Nephron (organoid): ENCODE results near the gene SPN.
A peak's percentile ranks its signal among the peaks of the same experiment; 100 is the strongest.

ENCODE experiments used
- H3K27ac Mint-ChIP-seq, 3 experiments: 2 replicates each; pipeline ENCODE4 v1.8.0; 2020; ENCODE audit warnings: mixed read lengths in 3 of 3, mild to moderate bottlenecking in 2 of 3, moderate library complexity in 1 of 3
- H3K27me3 Mint-ChIP-seq: 2 replicates; pipeline ENCODE4 v1.8.0; 2021; ENCODE audit warnings: low read depth, mild to moderate bottlenecking, moderate library complexity, mixed read lengths
- H3K36me3 Mint-ChIP-seq: 2 replicates; pipeline ENCODE4 v1.8.0; 2020; ENCODE audit warnings: low read depth, mixed read lengths
- H3K4me1 Mint-ChIP-seq: 2 replicates; pipeline ENCODE4 v1.8.0; 2020; ENCODE audit warnings: mixed read lengths
- H3K4me3 Mint-ChIP-seq, 3 experiments: 2 replicates each; pipeline ENCODE4 v1.8.0; 2020; ENCODE audit warnings: mild to moderate bottlenecking in 3 of 3, mixed read lengths in 3 of 3, moderate library complexity in 2 of 3
- H3K9me3 Mint-ChIP-seq: 2 replicates; pipeline ENCODE4 v1.8.0; 2020; ENCODE audit warnings: mixed read lengths
- CTCF ChIP-seq, 3 experiments: fragments of 200-600 bp; sonication (generic); IDR thresholded peaks; one replicate each; pipeline ENCODE4 v1.5.0; 2021; ENCODE audit warnings: antibody characterized with exemption in 3 of 3; ENCODE audit not compliant: unreplicated experiment in 3 of 3

SPN gene

GRCh38 chr16:29656688-29657523 lies 6.1 kb upstream of the SPN start:
- Mint-ChIP-seq H3K4me3 (no peak overlapping the region), H3K4me1 (peaks cover 3% of the 10 kb centered on the region), H3K36me3 (no peaks in the 10 kb centered on the region), H3K9me3 (no peaks in the 10 kb centered on the region), H3K27ac (peak overlapping the region in 1 of 3 experiments; percentile 9), H3K27me3 (no peaks in the 10 kb centered on the region)
- no peak for TF ChIP-seq CTCF (IDR thresholded peaks at IDR 0.05; ENCODE audit: unreplicated experiment in 3 of 3)

- H3K4me1 Mint-ChIP-seq: no peaks in the 10 kb centered on the region
- H3K27ac Mint-ChIP-seq: peak overlapping the region in 1 of 3 experiments; percentile 1
- no peaks in the 10 kb centered on the region for H3K9me3 Mint-ChIP-seq
- no peak overlapping the region for H3K4me3 Mint-ChIP-seq
- H3K36me3 Mint-ChIP-seq: no peaks in the 10 kb centered on the region
- TF ChIP-seq CTCF (IDR thresholded peaks at IDR 0.05; ENCODE audit: unreplicated experiment in 3 of 3): no peak
- no peaks in the 10 kb centered on the region for H3K27me3 Mint-ChIP-seq
Observed at GRCh38 chr16:29658705-29659104, 4.3 kb upstream of the SPN start.

- H3K27ac Mint-ChIP-seq: peak overlapping the region in 1 of 3 experiments; percentile 37
- H3K36me3 Mint-ChIP-seq: no peaks in the 10 kb centered on the region
- H3K4me1 Mint-ChIP-seq: peaks cover 20% of the 10 kb centered on the region
- H3K27me3 Mint-ChIP-seq: no peaks in the 10 kb centered on the region
- TF ChIP-seq CTCF (IDR thresholded peaks at IDR 0.05; ENCODE audit: unreplicated experiment in 3 of 3): no peak
- H3K9me3 Mint-ChIP-seq: no peaks in the 10 kb centered on the region
- H3K4me3 Mint-ChIP-seq: no peak overlapping the region
Observed at GRCh38 chr16:29662000-29662728, 883 bp upstream of the SPN start.

- no peak for TF ChIP-seq CTCF (IDR thresholded peaks at IDR 0.05; ENCODE audit: unreplicated experiment in 3 of 3)
- Mint-ChIP-seq H3K4me3 (no peak overlapping the region), H3K36me3 (no peaks in the 10 kb centered on the region), H3K9me3 (no peaks in the 10 kb centered on the region), H3K4me1 (peaks cover 22% of the 10 kb centered on the region), H3K27me3 (no peaks in the 10 kb centered on the region), H3K27ac (peak overlapping the region in 1 of 3 experiments; percentile 37)
Observed at GRCh38 chr16:29662729-29663015, 375 bp upstream of the SPN start.

- TF ChIP-seq CTCF (IDR thresholded peaks at IDR 0.05; ENCODE audit: unreplicated experiment in 3 of 3): no peak
- no peaks in the 10 kb centered on the region for H3K36me3 Mint-ChIP-seq
- H3K4me3 Mint-ChIP-seq: no peak overlapping the region
- H3K9me3 Mint-ChIP-seq: no peaks in the 10 kb centered on the region
- H3K27me3 Mint-ChIP-seq: no peaks in the 10 kb centered on the region
- peak overlapping the region; percentile 51 to 74 (median 63) for H3K27ac Mint-ChIP-seq
- peaks cover 22% of the 10 kb centered on the region for H3K4me1 Mint-ChIP-seq
Observed at GRCh38 chr16:29663807-29664090, 702 bp downstream of the SPN start.
